ENCODE measurements around the gene CHADL. TPM values are rescaled to one million over a fixed set of nuclear protein-coding genes. Genes with fewer than 3 reads are reported as not detected.

Gene CHADL
- total and polyA plus RNA-seq, 2 of the 4 experiments (the other 2 are of a cell fraction): 0.18 to 0.53 TPM

- no peak for TF ChIP-seq SMC3 (IDR thresholded peaks at IDR 0.05; ENCODE audit: low read depth, low read length)
- no peak for TF ChIP-seq NFE2L2 (IDR thresholded peaks at IDR 0.05; ENCODE audit: low read depth, low read length)
- no peak for TF ChIP-seq ELK1 (IDR thresholded peaks at IDR 0.05; ENCODE audit: borderline replicate concordance, low read depth, low read length)
- no peak for TF ChIP-seq RFX5 (IDR thresholded peaks at IDR 0.05; ENCODE audit: low read depth, low read length)
- TF ChIP-seq RCOR1 (IDR thresholded peaks at IDR 0.05; ENCODE audit: insufficient replicate concordance, low read length): no peak
- TF ChIP-seq USF2 (IDR thresholded peaks at IDR 0.05; ENCODE audit: low read depth, low read length): no peak
- ChIA-PET POLR2A (ENCODE audit: unreplicated experiment) (interaction anchor here (0.7 kb wide), 1 partner anchor 16 kb away, joined by 3 read pairs; no protein-coding TSS in a partner anchor), CTCF (no interaction called here)
- no peak overlapping the region for H3K9ac ChIP-seq (ENCODE audit: low read depth, low read length)
- H3K4ac ChIP-seq (ENCODE audit: low read depth, low read length): no peak overlapping the region
- H3K27me3 ChIP-seq (ENCODE audit: control insufficient read depth, insufficient read depth, low read length): no peaks in the 10 kb centered on the region
- no peak overlapping the region for H2AK5ac ChIP-seq (ENCODE audit: low read depth, low read length)
- no peak for DNase-seq
- H2BK20ac ChIP-seq (ENCODE audit: low read depth, low read length): no peak overlapping the region
- no peak overlapping the region for H3K18ac ChIP-seq (ENCODE audit: low read depth, low read length)
- no peak overlapping the region for H2BK15ac ChIP-seq (ENCODE audit: low read depth, low read length)
- no peak overlapping the region for H3K23ac ChIP-seq (ENCODE audit: low read depth, low read length)
- peaks cover 34% of the 10 kb centered on the region for H3K36me3 ChIP-seq (ENCODE audit: control insufficient read depth, insufficient read depth, low read length)
- no peak overlapping the region for H2BK120ac ChIP-seq (ENCODE audit: low read depth, low read length)
- H4K91ac ChIP-seq (ENCODE audit: insufficient read depth, low read depth, low read length): no peak overlapping the region
- no peak for ATAC-seq (ENCODE audit: low read depth)
- H3K4me2 ChIP-seq (ENCODE audit: low read depth, low read length): no peak overlapping the region
- peak overlapping the region; percentile 63 for H2AK9ac ChIP-seq (replicated peaks; ENCODE audit: low read depth, low read length, poor library complexity)
- H3K79me1 ChIP-seq (ENCODE audit: low read depth in 1 of 2, low read length in 2 of 2): peaks cover 0 to 18% of the 10 kb centered on the region in 2 experiments; a peak in 2 of 4 replicates
- H4K5ac ChIP-seq (ENCODE audit: low read depth, low read length): no peak overlapping the region
- no peak overlapping the region for H2BK5ac ChIP-seq (ENCODE audit: low read depth, low read length, poor library complexity, severe bottlenecking)
- no peak overlapping the region for H3K4me3 ChIP-seq (ENCODE audit: insufficient read depth, low read depth, low read length)
- intact Hi-C loops (cut with micrococcal nuclease): no loop called here
- no peak overlapping the region for H3K56ac ChIP-seq (ENCODE audit: extremely low read depth, insufficient read depth, low read length)
- H4K20me1 ChIP-seq (ENCODE audit: insufficient read depth, low read length): peaks cover 21% of the 10 kb centered on the region
- H2AFZ ChIP-seq (replicated peaks; ENCODE audit: low read length, poor library complexity): no peak overlapping the region
- dilution Hi-C loops (cut with HindIII; ENCODE audit: low sequenced_read_pairs, unreplicated experiment): no loop called here
- no peak overlapping the region for H4K8ac ChIP-seq (ENCODE audit: low read depth in 2 of 2, low read length in 2 of 2)
- H3K4me1 ChIP-seq (ENCODE audit: control insufficient read depth, insufficient read depth, low read length): peaks cover 3% of the 10 kb centered on the region; the same call in 1 of the 2 replicates
- H3K9me1 ChIP-seq (ENCODE audit: insufficient read depth, low read length): peaks cover 6% of the 10 kb centered on the region
- in situ Hi-C loops (cut with MboI; ENCODE audit: low sequenced_read_pairs): no loop called here
- no peak overlapping the region for H3K27ac ChIP-seq (ENCODE audit: insufficient read depth, low read length)
- H3K9me3 ChIP-seq (ENCODE audit: control insufficient read depth, insufficient read depth, low read length): no peaks in the 10 kb centered on the region
- no TSS peak for BruUV-seq (replicated peaks)
- no peak overlapping the region for H3K14ac ChIP-seq (replicated peaks; ENCODE audit: low read depth, low read length)
- 77% methylated on average over 3 of the region's 6 CpGs; no CpG with 5 or more reads in 1 of the 2 experiments for WGBS, 2 experiments (ENCODE audit: extremely low coverage in 2 of 2, insufficient read length in 1 of 2)
Observed at GRCh38 chr22:41243361-41243760, 2.6 kb upstream of the CHADL start.

All from IMR-90 (cell line).